HG03175 (cell line): Measurements from ENCODE around the gene FBXO21.

Experiments
- ATAC-seq: cut with Tn5 transposase; IDR thresholded peaks from one replicate; pipeline ENCODE4 v1.9.1; 2021; ENCODE audit warnings: mild to moderate bottlenecking, moderate library complexity; ENCODE audit not compliant: unreplicated experiment

FBXO21 gene

GRCh38 chr12:117167769-117168168, 22.5 kb downstream of the FBXO21 start:
- ATAC-seq, result no peak

- ATAC-seq, result no peak
Observed at GRCh38 chr12:117166107-117166506, 24.2 kb downstream of the FBXO21 start.

- no peak for ATAC-seq
Observed at GRCh38 chr12:117165342-117165741, 24.9 kb downstream of the FBXO21 start.

GRCh38 chr12:117162633-117163032, 27.6 kb downstream of the FBXO21 start:
- no peak for ATAC-seq

- ATAC-seq, result no peak
Observed at GRCh38 chr12:117162167-117162539, 28.1 kb downstream of the FBXO21 start.

- no peak for ATAC-seq
Observed at GRCh38 chr12:117161460-117162166, 28.7 kb downstream of the FBXO21 start.

- no peak for ATAC-seq
Observed at GRCh38 chr12:117159674-117160073, 30.6 kb downstream of the FBXO21 start.

- ATAC-seq, result no peak
Observed at GRCh38 chr12:117158911-117159553, 31.2 kb downstream of the FBXO21 start.

- no peak for ATAC-seq
Observed at GRCh38 chr12:117158096-117158495, 32.2 kb downstream of the FBXO21 start.

GRCh38 chr12:117155278-117156060, 34.8 kb downstream of the FBXO21 start:
- peak; percentile 65 for ATAC-seq

- no peak for ATAC-seq
Observed at GRCh38 chr12:117152793-117153775, 37.2 kb downstream of the FBXO21 start.

- no peak for ATAC-seq
Observed at GRCh38 chr12:117151403-117152031, 38.8 kb downstream of the FBXO21 start.

- ATAC-seq, result no peak
Observed at GRCh38 chr12:117149431-117149830, 40.8 kb downstream of the FBXO21 start.

- ATAC-seq, result no peak
Observed at GRCh38 chr12:117148642-117149041, 41.6 kb downstream of the FBXO21 start.

GRCh38 chr12:117147639-117148038, 42.6 kb downstream of the FBXO21 start:
- ATAC-seq, result no peak

- ATAC-seq, result no peak
Observed at GRCh38 chr12:117145597-117146154, 44.6 kb downstream of the FBXO21 start.

GRCh38 chr12:117144599-117144998, 45.7 kb downstream of the FBXO21 start:
- no peak for ATAC-seq

GRCh38 chr12:117143008-117143532, 47.2 kb downstream of the FBXO21 start:
- no peak for ATAC-seq

GRCh38 chr12:117142094-117142493, 48.2 kb downstream of the FBXO21 start:
- no peak for ATAC-seq
